Psoas muscle (tissue), 8 donors: ENCODE data around the gene URB1. TPM values are rescaled to one million over a fixed set of nuclear protein-coding genes. Genes with fewer than 3 reads are reported as not detected.
"Not testable (repeated sequence)": the region's sequence is repeated elsewhere in the genome, so short reads cannot be mapped to it uniquely, and the experiment has no call there.

Experiments used
- ATAC-seq, 4 donors: fragments of 200-7000 bp; cut with Tn5 transposase; one replicate each; pipeline ENCODE4 v1.9.1; 2020; ENCODE audit warnings: moderate library complexity in 3 of 4, mild to moderate bottlenecking in 2 of 4
- DNase-seq, 2 donors: peaks; one replicate each; pipeline ENCODE4 v3.0.0-alpha.2; 2020
- H3K27ac ChIP-seq: fragments of 200-600 bp; one replicate; pipeline ENCODE4 v1.8.0; 2022
- H3K27me3 ChIP-seq, 3 donors: fragments of 200-600 bp in 1 of 3; one replicate each; pipeline versions ENCODE4 v1.6.1 to v1.8.0; 2013 to 2022; ENCODE audit warnings: low read length in 2 of 3, mild to moderate bottlenecking in 2 of 3, moderate library complexity in 1 of 3; ENCODE audit not compliant: insufficient read depth in 3 of 3
- H3K36me3 ChIP-seq, 2 donors: fragments of 200-600 bp in 1 of 2; one replicate each; pipeline versions ENCODE4 v1.6.1 to v1.8.0; 2013 to 2022; ENCODE audit warnings: low read depth in 1 of 2, mild to moderate bottlenecking in 1 of 2, moderate library complexity in 1 of 2; ENCODE audit not compliant: insufficient read depth in 1 of 2
- H3K4me1 ChIP-seq: fragments of 200-600 bp; one replicate; pipeline ENCODE4 v1.8.0; 2022
- H3K4me3 ChIP-seq: fragments of 200-600 bp; one replicate; pipeline ENCODE4 v1.8.0; 2022; ENCODE audit warnings: mild to moderate bottlenecking
- H3K9me3 ChIP-seq: fragments of 200-600 bp; one replicate; pipeline ENCODE4 v1.8.0; 2022
- WGBS, 3 donors: extraction: QIAGEN DNeasy Blood & Tissue Kit; methylation state at CpG; one replicate each; pipeline versions ENCODE4 v1.1.6 to v1.1.7; 2013; 5-methylcytosine and 5-hydroxymethylcytosine counted together
- intact Hi-C, 2 donors: fragments of 100-400 bp; cut with DNase I; formaldehyde crosslinking; loops; one replicate each; pipeline versions ENCODE4 v1.11.0 to v1.14.2; 2022
- polyA plus RNA-seq, 3 donors: library from polyadenylated mRNA; stranded (reverse); fragments of 200-250 nt; gene quantifications; one replicate each; pipeline ENCODE4 v1.2.3, GENCODE V29; 2013
- total RNA-seq, 4 donors: library from RNA; stranded (reverse); fragmentation: NEBNext Ultra II Directional in 2 of 4; extraction: Animal tissue kit (Norgen Biotek cat#: 25700) in 2 of 4; gene quantifications; one replicate each; pipeline versions ENCODE4 v1.2.1 to v1.2.4, GENCODE V29; 2021 to 2023
- TF ChIP-seq, protein P1 (sequence below): fragments of 200-600 bp; IDR thresholded peaks from one replicate; pipeline ENCODE4 v1.8.0; 2022; ENCODE audit warnings: antibody characterized with exemption
- donor health status: healthy with polysubstance abuse.
- donor health status: DM: no; HTN: no; CAD: no; lungs with moderate emphysema.
- donor health status: Bipolar disorder and iron deficiency.
- donor health status: healthy.
- donor health status: DM: yes; HTN: yes; CAD: no.
- donor health status: DM: no; HTN: no; CAD: no.
- donor health status: DM: no; HTN: no; CAD: no.
- donor health status: DM: yes; HTN: yes; CAD: no.

The URB1 gene
- total and polyA plus RNA-seq, 7 donors, result 4.8 to 19.8 (median 12.9) TPM

DNA sequence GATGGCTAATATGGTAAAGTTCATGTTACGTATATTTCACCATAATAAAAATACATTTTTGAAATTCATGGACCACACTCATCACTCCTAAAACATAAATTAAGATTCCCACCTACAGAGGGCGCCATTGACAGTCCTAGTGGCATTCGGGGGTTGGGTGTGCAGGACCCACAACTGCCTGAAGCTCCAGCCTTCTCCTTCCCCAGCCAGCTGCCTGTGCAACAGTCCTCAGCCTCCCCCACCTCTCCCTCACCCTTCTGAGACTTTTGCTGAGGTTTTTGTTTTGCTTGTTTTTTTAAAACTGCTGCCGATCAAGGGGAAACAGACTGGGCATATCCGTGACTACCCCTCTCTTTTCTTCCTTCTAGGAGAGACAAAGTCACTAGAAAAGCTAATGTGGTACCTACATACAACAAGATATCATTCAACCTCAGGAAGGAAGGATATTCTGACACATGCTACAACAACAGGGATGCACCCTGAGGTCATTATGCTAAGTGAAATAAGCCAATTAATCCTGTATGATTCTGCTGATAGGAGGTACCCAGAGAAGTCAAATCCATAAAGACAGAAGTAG is 10.5 kb upstream of the URB1 start:
- no peak overlapping the region for H3K27ac ChIP-seq
- H3K4me3 ChIP-seq, result no peak overlapping the region
- no peaks in the 10 kb centered on the region for H3K4me1 ChIP-seq
- no peaks in the 10 kb centered on the region for H3K36me3 ChIP-seq
- H3K27me3 ChIP-seq, result peaks cover 0 to 6% (median 0%) of the 10 kb centered on the region in 3 donors
- TF ChIP-seq, protein P1, sequence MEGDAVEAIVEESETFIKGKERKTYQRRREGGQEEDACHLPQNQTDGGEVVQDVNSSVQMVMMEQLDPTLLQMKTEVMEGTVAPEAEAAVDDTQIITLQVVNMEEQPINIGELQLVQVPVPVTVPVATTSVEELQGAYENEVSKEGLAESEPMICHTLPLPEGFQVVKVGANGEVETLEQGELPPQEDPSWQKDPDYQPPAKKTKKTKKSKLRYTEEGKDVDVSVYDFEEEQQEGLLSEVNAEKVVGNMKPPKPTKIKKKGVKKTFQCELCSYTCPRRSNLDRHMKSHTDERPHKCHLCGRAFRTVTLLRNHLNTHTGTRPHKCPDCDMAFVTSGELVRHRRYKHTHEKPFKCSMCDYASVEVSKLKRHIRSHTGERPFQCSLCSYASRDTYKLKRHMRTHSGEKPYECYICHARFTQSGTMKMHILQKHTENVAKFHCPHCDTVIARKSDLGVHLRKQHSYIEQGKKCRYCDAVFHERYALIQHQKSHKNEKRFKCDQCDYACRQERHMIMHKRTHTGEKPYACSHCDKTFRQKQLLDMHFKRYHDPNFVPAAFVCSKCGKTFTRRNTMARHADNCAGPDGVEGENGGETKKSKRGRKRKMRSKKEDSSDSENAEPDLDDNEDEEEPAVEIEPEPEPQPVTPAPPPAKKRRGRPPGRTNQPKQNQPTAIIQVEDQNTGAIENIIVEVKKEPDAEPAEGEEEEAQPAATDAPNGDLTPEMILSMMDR, result peak; percentile 57
- 12 to 15% (median 13%) methylated on average over 5 of the region's 5 CpGs for WGBS, 3 donors
- peak in 3 of 4 donors; percentile 70 to 78 (median 76) for ATAC-seq
- no peaks in the 10 kb centered on the region for H3K9me3 ChIP-seq
- intact Hi-C loops, result loop anchor here (2.0 to 10.0 kb wide), 3 partner anchors 164 to 202 kb away; no protein-coding TSS in a partner anchor
- peak in 1 of 2 donors; percentile 35 for DNase-seq

DNA sequence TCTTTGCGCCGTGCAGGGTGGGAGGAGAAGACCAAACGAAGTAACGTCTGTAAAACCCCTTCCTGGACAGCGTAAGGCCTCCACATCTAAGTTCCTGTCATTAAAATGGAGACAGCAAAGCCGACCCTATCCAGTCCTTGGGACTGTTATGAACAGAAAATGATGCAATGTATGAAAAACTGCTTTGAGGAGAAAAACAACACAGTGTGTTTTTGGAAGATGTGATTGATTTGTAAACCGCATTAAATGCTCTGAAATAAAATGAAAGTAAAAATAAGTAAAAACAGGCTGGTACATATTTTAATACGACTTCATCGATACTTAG is 827 bp upstream of the URB1 start:
- Histone ChIP-seq H3K9me3 (no peaks in the 10 kb centered on the region), H3K36me3 (peaks cover 0 to 10% of the 10 kb centered on the region in 2 donors), H3K27me3 (peaks cover 0 to 17% (median 0%) of the 10 kb centered on the region in 3 donors), H3K4me1 (peaks cover 11% of the 10 kb centered on the region), H3K4me3 (peak overlapping the region; percentile 95), H3K27ac (peak overlapping the region; percentile 83)
- DNase-seq, result no peak
- 55 to 64% (median 63%) methylated on average over 9 of the region's 9 CpGs for WGBS, 3 donors
- no peak for ATAC-seq
- intact Hi-C loops, result no loop called here
- TF ChIP-seq, protein P1, result no peak

- H3K4me1 ChIP-seq, result peaks cover 11% of the 10 kb centered on the region
- intact Hi-C loops, result no loop called here
- no peaks in the 10 kb centered on the region for H3K9me3 ChIP-seq
- peak overlapping the region; percentile 95 for H3K4me3 ChIP-seq
- peak in 3 of 4 donors; percentile 42 to 59 (median 50) for ATAC-seq
- TF ChIP-seq, protein P1, result no peak
- DNase-seq, result no peak
- peak overlapping the region; percentile 83 for H3K27ac ChIP-seq
- WGBS, 3 donors, result 0 to 1% (median 0%) methylated on average over 26 to 32 of the region's 32 CpGs
- peaks cover 0 to 10% of the 10 kb centered on the region in 2 donors for H3K36me3 ChIP-seq
- peaks cover 0 to 7% (median 0%) of the 10 kb centered on the region in 3 donors for H3K27me3 ChIP-seq
These were observed 423 bp downstream of the URB1 start for GRCh38 chr21:32392299-32392879.

GRCh38 chr21:32391755-32392154 is 1.1 kb downstream of the URB1 start:
- H3K27me3 ChIP-seq, result peaks cover 0 to 4% (median 0%) of the 10 kb centered on the region in 3 donors
- peaks cover 11% of the 10 kb centered on the region for H3K4me1 ChIP-seq
- DNase-seq, result no peak
- ATAC-seq, result no peak
- intact Hi-C loops, result no loop called here
- H3K27ac ChIP-seq, result no peak overlapping the region
- no peaks in the 10 kb centered on the region for H3K9me3 ChIP-seq
- H3K4me3 ChIP-seq, result peak overlapping the region; percentile 95
- TF ChIP-seq, protein P1, result no peak
- H3K36me3 ChIP-seq, result peaks cover 4 to 10% of the 10 kb centered on the region in 2 donors
- WGBS, 3 donors, result 55 to 59% (median 56%) methylated on average over 4 of the region's 4 CpGs

GRCh38 chr21:32390537-32391224 is 2.1 kb downstream of the URB1 start:
- H3K4me3 ChIP-seq, DNase-seq, H3K27me3 ChIP-seq, H3K9me3 ChIP-seq, H3K36me3 ChIP-seq, H3K27ac ChIP-seq, intact Hi-C loops, ATAC-seq: not testable (repeated sequence)
- WGBS, 3 donors, result 90 to 91% (median 91%) methylated on average over 8 of the region's 11 CpGs
- H3K4me1 ChIP-seq, result peaks cover 11% of the 10 kb centered on the region
